Chondrocyte (in vitro differentiated cells): ENCODE measurements around the gene TMEM126A. TPM values are rescaled to one million over a fixed set of nuclear protein-coding genes. Genes with fewer than 3 reads are reported as not detected.
"Not testable (repeated sequence)": the region's sequence is repeated elsewhere in the genome, so short reads cannot be mapped to it uniquely, and the experiment has no call there.

ENCODE experiments used
- DNase-seq: peaks from one replicate; pipeline ENCODE4 v3.0.0; 2021; ENCODE audit warnings: mixed read lengths, low spot score
- H3K27ac Mint-ChIP-seq: one replicate; pipeline ENCODE4 v1.8.0; 2021; ENCODE audit warnings: mild to moderate bottlenecking, moderate library complexity, mixed read lengths; ENCODE audit not compliant: unreplicated experiment
- H3K27me3 Mint-ChIP-seq: 2 replicates; pipeline ENCODE4 v1.8.0; 2021; ENCODE audit warnings: low read depth, mixed read lengths
- H3K36me3 Mint-ChIP-seq: 2 replicates; pipeline ENCODE4 v1.8.0; 2021; ENCODE audit warnings: low read depth, mixed read lengths
- H3K4me1 Mint-ChIP-seq: 2 replicates; pipeline ENCODE4 v1.8.0; 2021; ENCODE audit warnings: low read depth, mild to moderate bottlenecking, mixed read lengths
- H3K4me3 Mint-ChIP-seq: one replicate; pipeline ENCODE4 v1.8.0; 2021; ENCODE audit warnings: mild to moderate bottlenecking, moderate library complexity, mixed read lengths; ENCODE audit not compliant: unreplicated experiment
- H3K9me3 Mint-ChIP-seq: 2 replicates; pipeline ENCODE4 v1.8.0; 2021; ENCODE audit warnings: low read depth, mixed read lengths
- long read RNA-seq: library from polyadenylated mRNA; stranded (forward); transcript quantifications from one replicate; pipeline ENCODE4 v2.0.0, GENCODE V29; 2021
- total RNA-seq: library from RNA; stranded (reverse); gene quantifications from 3 replicates; pipeline ENCODE4 v1.2.1, GENCODE V29; 2021
- TF ChIP-seq, protein P1 (sequence below): fragments of 200-600 bp; sonication (generic); IDR thresholded peaks from 2 replicates; pipeline ENCODE4 v1.5.0; 2021; ENCODE audit warnings: antibody characterized with exemption, mild to moderate bottlenecking, moderate library complexity

Gene TMEM126A
- 28.8 to 35.8 TPM (median 30.7 TPM) in 3 replicates for total RNA-seq
- long read RNA-seq, transcript TMEM126A-201 (5 exons, 739 nt): major isoform, 7 of 9 reads
- long read RNA-seq, partial matches to known transcripts: 0 of 9 reads
- long read RNA-seq, other reads (novel, unspliced or antisense): 1 of 9 reads

- peaks cover 13% of the 10 kb centered on the region for H3K27me3 Mint-ChIP-seq
- peak; percentile 93 for DNase-seq
Measured at GRCh38 chr11:85647604-85648299, at the start of gene TMEM126A. TSS of gene TMEM126A (plus strand) at chr11:85647967. CDS start at chr11:85650256, 2,289 bp downstream.

GRCh38 chr11:85599083-85599482 lies 48.7 kb upstream of the TMEM126A start:
- Mint-ChIP-seq H3K4me3 (no peak overlapping the region), H3K9me3 (no peaks in the 10 kb centered on the region), H3K27ac (no peak overlapping the region), H3K36me3 (no peaks in the 10 kb centered on the region), H3K27me3 (no peaks in the 10 kb centered on the region), H3K4me1 (no peaks in the 10 kb centered on the region)
- TF ChIP-seq, protein P1, sequence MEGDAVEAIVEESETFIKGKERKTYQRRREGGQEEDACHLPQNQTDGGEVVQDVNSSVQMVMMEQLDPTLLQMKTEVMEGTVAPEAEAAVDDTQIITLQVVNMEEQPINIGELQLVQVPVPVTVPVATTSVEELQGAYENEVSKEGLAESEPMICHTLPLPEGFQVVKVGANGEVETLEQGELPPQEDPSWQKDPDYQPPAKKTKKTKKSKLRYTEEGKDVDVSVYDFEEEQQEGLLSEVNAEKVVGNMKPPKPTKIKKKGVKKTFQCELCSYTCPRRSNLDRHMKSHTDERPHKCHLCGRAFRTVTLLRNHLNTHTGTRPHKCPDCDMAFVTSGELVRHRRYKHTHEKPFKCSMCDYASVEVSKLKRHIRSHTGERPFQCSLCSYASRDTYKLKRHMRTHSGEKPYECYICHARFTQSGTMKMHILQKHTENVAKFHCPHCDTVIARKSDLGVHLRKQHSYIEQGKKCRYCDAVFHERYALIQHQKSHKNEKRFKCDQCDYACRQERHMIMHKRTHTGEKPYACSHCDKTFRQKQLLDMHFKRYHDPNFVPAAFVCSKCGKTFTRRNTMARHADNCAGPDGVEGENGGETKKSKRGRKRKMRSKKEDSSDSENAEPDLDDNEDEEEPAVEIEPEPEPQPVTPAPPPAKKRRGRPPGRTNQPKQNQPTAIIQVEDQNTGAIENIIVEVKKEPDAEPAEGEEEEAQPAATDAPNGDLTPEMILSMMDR: no peak
- no peak for DNase-seq

More at GRCh38 chr11:85647604-85648299, at the start of gene TMEM126A:
- Mint-ChIP-seq H3K9me3 (no peaks in the 10 kb centered on the region), H3K4me1 (peaks cover 20% of the 10 kb centered on the region), H3K27ac (peak within 1 kb of the TSS; percentile 99), H3K36me3 (peaks cover 2% of the 10 kb centered on the region), H3K4me3 (peak within 1 kb of the TSS; percentile 96)
- TF ChIP-seq, protein P1: no peak

DNA sequence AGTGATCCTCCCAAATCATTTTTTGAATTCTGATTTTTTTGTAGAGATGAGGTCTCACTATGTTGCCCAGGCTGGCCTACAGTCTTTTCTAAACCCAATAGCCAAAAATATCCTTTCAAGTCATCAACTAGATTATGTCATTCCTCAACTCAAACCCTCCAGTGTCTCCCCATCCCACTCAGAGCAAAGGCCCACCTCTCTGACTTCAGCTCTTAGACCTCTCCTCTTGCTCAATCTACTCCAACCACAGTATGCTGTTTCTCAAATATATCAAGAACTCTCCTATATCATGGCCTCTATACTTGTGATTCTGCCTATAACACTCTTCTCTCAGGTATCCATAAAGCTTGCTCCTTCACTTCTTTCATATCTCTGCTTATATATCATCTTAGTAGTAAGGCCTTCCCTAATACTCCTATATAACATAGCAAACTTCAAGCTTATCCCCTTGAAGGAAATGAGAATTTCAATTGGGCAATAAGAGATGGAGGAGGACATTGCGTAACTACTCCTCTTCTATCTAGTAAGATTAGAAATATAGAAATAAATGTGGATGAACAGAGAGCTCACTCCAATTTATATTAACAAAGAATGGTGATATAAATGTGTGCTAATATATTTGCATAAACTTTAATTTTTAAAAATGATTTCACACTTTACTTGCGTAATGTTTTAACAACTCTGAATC lies 45.1 kb upstream of the TMEM126A start:
- no peak overlapping the region for H3K27ac Mint-ChIP-seq
- H3K4me3 Mint-ChIP-seq: no peak overlapping the region
- H3K27me3 Mint-ChIP-seq: no peaks in the 10 kb centered on the region
- TF ChIP-seq, protein P1: no peak
- peaks cover 4% of the 10 kb centered on the region for H3K9me3 Mint-ChIP-seq
- H3K36me3 Mint-ChIP-seq: peaks cover 1% of the 10 kb centered on the region
- H3K4me1 Mint-ChIP-seq: no peaks in the 10 kb centered on the region
- no peak for DNase-seq

DNA sequence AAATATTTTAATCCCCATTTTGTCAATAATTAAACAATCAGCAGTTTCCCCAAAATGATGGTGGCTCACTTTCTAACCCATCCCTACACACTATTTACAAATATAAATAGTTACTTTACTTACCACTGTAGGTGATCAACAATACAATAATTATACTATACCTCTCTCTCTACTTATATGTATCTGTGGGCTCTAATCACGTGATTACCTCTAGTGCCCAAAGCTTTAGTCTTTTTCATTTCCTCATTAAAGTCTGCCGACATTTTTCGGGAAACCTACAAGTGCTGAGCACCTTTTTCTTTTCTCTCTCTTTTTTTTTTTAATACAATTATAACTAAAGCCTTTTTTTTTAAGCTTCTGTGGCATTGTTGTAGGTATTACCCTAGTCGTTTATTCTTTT lies 44.5 kb upstream of the TMEM126A start:
- Mint-ChIP-seq H3K4me3 (no peak overlapping the region), H3K36me3 (peaks cover 1% of the 10 kb centered on the region), H3K27me3 (no peaks in the 10 kb centered on the region), H3K9me3 (peaks cover 4% of the 10 kb centered on the region), H3K27ac (no peak overlapping the region), H3K4me1 (no peaks in the 10 kb centered on the region)
- TF ChIP-seq, protein P1: no peak
- no peak for DNase-seq

DNA sequence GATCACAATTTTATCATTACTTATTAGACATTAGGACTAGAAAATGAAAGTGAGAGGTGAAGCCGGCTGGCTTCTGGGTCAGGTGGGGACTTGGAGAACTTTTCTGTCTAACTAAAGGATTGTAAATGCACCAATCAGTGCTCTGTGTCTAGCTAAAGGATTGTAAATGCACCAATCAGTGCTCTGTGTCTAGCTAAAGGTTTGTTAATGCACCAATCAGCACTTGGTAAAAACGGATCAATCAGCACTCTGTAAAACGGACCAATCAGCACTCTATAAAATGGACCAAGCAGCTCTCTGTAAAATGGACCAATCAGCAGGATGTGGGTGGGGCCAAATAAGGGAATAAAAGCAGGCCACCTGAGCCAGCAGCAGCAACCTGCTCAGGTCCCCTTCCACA lies 41.5 kb upstream of the TMEM126A start:
- not testable (repeated sequence) for H3K36me3 Mint-ChIP-seq, H3K9me3 Mint-ChIP-seq, H3K4me3 Mint-ChIP-seq, DNase-seq, H3K27me3 Mint-ChIP-seq, H3K4me1 Mint-ChIP-seq, H3K27ac Mint-ChIP-seq

GRCh38 chr11:85608621-85609020 lies 39.1 kb upstream of the TMEM126A start:
- H3K9me3 Mint-ChIP-seq, H3K36me3 Mint-ChIP-seq, H3K4me1 Mint-ChIP-seq, H3K27ac Mint-ChIP-seq, DNase-seq, H3K4me3 Mint-ChIP-seq, H3K27me3 Mint-ChIP-seq: not testable (repeated sequence)

DNA sequence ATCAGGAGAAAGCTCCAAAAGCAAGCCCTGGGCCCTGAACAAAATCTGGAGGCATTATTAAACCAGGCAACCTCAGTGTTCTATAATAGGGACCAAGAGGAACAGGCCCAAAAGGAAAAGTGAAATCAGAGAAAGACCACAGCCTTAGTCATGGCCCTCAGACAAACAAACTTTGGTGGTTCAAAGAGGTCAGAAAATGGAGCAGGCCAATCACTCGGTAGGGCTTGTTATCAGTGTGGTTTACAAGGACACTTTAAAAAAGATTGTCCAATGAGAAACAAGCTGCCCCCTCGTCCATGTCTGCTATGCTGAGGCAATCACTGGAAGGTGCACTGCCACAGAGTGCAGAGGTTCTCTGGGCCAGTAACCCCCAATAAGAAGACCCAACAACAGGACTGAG lies 38.5 kb upstream of the TMEM126A start:
- DNase-seq, H3K4me3 Mint-ChIP-seq, H3K4me1 Mint-ChIP-seq, H3K27me3 Mint-ChIP-seq, H3K9me3 Mint-ChIP-seq, H3K27ac Mint-ChIP-seq, H3K36me3 Mint-ChIP-seq: not testable (repeated sequence)

DNA sequence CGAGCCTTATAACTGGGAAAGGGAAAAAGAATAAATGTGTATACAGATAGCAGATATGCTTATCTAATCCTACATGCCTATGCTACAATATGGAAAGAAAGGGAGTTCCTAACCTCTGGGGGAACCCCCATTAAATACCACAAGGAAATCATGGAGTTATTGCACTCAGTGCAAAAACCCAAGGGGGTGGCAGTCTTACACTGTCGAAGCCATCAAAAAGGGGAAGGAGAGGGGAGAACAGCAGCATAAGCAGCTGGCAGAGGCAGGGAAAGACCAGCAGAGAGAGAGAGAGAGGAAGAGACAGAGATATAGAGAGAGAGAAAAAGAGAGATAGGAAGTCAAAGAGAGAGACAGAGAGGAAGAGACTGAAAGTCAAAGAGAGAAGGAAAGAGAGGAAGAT lies 36.1 kb upstream of the TMEM126A start:
- H3K4me1 Mint-ChIP-seq, H3K36me3 Mint-ChIP-seq, H3K27me3 Mint-ChIP-seq, H3K4me3 Mint-ChIP-seq, DNase-seq, H3K9me3 Mint-ChIP-seq, H3K27ac Mint-ChIP-seq: not testable (repeated sequence)
